Stimulated activated CD4-positive, alpha-beta T cell treated with anti-CD3 and anti-CD28 coated beads, TNF-alpha, amount 100 ng/mL, for 1 hour (primary cell): ENCODE results near the gene FCSK.

ENCODE experiments used
- DNase-seq, 3 donors: peaks; one replicate each; pipeline ENCODE4 v3.0.0-alpha.2; 2020; ENCODE audit warnings: low read depth in 3 of 3, low spot score in 1 of 3

The FCSK gene

DNA sequence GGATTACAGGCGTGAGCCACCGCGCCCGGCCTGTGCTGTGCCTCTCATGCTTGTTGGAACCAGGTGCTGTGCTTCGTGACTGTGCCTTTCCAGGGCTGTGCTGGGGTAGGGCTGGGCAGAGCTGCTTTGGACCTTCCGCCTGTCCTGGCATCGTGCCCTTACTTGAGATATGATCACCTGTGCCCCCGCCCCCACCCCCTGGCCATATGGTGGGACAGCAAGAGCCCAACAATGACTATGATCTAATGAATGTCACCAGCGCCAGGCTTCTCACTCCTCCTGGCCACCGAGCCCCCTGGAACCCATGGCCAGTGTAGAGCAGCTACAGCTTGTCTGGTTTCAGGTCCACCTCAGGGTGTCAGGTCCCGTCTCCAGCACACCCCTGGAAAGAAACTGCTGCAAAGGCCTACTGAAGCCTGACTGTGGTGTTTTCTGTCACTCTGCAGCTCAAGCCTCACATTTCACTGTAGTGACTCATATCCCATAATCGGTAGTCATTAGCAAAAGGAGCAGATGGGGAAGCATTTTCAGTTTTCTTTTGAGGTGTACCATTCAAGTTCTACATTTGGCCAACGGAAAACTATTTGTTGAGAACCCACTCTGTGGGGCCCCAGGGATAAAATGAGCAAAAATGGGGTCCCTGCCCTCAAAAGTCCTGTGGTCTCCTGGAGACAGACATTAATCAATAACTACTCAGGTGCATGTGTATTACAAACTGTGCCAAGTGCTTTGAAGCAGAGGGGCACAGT is 22.1 kb downstream of the FCSK start:
- DNase-seq: no peak

DNA sequence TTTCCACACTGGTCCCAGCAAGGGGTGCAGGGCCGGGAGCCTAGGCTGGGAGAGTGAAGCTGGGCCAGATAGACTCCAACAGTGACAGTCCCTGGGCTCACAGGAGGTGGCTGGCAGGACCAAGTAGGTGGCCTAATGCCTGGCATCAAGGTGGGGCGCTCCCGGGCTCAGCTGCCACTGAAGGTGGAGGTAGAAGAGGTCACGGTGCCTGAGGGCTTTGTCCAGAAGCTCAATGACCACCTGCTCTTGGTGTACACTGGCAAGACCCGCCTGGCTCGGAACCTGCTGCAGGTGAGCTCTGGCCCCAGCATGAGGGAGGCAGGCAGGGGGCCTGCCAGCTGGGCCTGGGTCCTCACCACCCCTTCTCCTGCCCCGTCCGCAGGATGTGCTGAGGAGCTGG is 23.8 kb downstream of the FCSK start:
- no peak for DNase-seq

DNA sequence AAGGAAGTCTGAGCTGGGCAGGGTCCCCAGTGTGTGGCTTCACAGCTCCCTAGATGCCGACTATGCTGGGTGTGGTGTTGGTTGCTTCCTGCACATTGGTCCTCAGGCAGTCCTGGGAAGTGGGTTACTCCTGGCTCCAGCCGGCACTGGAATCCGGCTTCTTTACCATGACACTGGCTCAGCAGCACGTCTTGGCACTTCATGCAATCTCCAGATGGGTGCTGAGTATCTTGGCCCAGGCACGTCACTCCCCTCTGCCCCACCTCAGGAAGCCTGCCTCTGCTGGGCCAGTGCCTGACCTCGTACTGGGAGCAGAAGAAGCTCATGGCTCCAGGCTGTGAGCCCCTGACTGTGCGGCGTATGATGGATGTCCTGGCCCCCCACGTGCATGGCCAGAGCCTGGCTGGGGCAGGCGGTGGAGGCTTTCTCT is 24.5 kb downstream of the FCSK start:
- DNase-seq: no peak

DNA sequence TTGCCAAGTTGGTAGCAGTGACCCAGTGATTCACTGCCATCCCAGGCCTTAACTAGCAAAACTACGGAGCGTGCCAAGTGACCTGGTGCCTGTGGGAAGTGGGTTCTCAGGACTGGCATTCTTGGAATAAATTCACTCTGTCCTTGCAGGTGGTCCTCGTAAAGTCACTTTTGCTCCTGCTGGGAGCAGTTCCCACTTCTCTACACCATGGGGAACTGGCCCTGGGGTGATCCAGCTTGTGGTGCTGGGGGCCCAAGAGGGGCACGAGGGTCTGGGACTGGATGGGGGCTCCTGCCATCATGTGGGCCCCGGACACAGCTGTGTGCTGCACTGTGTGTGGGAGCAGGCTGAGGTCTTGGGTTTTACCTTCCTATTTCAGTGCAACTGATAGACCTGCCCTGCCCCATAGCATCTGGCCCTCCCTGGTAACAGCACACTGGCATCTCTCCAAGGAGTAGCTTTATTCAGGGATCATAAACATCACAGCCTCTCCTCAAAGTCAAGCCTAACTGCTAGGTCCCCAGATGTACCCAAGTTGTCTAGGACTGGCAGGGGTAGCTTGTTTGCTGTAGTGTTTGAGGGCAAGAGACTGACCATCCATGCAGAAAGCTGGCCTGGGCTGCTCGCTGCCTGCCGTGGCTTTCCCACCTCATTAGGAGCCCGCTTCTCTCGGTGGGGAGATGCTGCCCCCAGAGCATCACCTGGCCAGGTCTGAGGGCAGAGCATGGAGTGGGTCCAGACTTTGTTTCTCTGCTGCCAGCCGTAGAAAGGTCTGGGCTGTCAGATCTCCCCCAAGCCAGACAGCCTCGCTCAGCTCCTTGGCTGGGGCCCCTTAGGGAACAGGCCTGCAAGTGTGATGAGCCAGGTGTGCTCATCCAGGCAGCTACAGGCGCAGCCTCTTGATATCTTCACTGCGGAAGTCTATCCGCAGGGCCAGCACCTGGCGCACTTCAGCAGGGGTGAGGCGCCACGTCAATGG is 26.0 kb downstream of the FCSK start:
- no peak for DNase-seq

DNA sequence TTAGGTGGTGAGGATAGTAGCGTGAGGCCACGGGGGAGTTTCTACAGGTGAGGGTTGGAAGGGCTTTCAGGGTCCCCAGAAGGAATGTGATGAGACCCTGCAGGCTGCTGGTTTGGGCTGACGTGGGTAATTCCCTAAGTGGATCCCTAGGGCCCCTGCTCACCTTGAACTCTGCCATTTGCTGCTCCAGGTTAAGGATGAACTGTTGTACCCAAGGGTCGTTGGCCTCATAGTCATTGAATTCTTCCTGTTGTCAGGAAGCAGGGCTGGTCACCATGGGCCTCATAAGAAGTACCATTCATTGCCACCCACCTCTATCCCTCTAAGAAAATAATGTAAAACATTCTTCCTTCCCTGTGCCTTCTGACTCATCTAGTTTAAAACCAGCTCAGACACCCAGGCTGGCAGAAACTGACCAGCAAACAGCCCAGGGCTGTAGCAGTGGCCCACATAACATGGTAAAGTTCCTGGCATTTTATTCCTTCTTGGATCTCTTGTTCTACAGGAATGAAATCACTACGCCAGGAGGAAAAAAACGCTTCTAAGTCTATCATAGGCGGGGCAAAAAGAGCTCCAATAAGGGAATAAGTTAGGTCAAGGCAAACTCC is 27.6 kb downstream of the FCSK start:
- no peak for DNase-seq

DNA sequence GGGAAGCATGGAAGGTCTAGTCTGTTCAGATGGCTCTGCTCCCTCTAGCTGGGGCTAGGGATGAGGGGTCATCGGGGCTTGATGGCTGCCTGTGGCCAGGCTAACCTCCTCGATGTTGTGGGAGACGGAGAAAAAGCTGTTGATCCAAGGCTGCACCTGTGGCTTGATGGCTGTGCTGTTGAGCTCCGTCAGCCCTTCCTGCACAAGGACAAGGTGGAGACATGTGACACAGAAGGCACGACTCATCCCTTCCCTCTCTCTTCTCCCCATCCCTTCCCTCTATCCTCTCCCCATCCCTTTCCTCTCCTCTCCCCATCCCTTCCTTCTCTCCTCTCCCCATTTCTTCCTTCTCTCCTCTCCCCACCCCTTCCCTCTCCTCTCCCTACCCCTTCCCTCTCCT is 28.2 kb downstream of the FCSK start:
- DNase-seq: no peak

DNA sequence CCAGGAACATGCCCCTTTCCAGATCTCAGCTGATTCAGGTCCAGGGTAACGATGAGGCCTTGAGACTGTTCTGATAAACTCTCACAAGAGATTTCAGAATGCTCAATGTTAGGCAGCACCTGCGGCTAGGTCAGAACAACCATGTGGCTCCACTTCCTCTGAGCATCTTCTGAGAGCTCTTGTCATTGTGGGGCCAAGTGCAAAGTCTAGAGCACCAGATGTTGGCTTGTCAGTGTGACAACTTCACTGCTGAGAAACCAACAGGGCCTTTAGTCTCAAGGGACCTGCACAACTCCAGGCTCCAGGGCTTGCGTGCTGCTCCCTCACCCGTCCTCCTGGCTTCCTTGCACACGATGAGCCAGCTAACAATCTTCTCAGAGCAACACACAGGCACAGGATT is 29.0 kb downstream of the FCSK start:
- DNase-seq: no peak

DNA sequence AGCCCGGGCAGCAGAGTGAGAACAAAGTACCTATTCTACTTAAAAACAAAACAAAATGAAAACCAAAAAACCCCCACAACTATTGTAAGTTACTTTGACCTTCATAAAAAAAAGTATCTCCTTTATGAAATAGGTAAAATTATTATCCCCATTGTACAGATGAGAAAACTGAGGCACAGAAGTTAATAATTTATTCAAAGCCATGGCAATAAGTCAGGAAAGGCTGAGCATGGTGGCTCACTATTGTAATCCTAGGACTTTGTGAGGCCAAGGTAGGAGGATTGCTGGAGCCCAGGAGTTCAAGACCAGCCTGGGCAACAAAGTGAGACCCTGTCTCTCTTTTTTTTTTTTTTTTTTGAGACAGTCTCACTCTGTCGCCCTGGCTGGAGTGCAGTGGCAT is 30.5 kb downstream of the FCSK start:
- DNase-seq: no peak

DNA sequence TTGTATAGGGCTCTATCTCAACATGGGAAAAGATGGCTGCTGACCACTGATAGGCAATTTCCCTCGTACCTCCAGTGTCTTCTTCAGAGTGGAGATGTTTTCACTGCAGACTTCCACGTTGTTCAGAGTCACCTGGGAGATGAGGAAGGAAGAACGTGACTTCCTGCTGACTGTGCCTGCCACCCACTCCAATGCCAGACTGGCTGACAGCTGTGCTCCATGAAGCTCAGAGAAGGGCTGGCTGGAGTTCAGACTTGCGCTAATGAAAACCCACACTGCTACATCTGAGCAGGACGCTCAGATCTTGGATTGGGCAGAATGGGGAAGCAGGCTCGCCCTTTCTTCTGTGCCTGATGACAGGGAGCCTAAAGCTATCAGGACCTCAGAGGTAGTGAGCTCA is 35.9 kb downstream of the FCSK start:
- DNase-seq: no peak

DNA sequence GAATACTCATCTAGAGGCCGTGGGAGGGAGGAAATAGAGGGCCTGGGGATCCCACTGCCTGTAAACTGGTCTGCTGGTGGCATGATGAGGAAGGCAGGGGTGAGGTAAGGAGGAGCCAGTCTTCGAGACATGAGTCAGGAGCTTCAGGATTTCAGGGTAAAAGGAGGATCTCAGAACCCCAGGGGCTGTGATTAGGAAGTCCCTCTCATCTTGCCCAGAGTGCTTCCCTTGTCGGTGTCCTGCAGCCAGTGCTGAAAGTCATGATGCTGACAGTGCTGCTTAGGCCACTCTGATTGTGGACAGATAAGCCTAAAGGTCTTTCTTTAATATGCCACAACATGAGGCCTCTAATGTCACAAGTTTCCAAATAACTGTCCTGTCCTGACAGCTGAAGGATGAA is 39.4 kb downstream of the FCSK start:
- DNase-seq: no peak

DNA sequence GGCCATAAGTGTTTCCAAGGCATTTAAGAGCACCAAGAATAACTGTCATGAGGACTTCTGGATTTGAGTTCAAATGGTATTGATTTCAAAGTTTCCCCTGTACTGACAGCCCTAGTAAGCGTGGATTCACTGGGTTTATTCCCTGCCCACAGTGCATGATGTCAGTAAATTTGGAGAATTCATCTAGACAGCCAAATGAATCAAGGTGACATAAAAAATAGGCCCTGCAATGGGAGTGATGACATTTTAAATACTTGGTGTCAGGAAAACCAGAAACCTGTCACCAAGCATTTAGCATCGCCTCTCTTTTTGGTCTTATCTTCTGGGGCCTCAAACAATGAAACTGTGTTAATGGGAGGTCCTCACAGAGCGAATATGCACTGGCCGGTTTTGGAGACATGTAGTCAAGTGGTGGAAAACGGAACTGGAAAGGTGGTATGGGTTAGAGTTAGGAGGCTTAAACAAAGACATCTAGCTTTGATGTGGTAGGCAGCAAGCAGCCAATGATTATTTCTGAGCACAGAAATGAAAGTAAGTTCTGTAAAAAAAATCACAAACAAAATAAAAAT is 39.9 kb downstream of the FCSK start:
- no peak for DNase-seq

DNA sequence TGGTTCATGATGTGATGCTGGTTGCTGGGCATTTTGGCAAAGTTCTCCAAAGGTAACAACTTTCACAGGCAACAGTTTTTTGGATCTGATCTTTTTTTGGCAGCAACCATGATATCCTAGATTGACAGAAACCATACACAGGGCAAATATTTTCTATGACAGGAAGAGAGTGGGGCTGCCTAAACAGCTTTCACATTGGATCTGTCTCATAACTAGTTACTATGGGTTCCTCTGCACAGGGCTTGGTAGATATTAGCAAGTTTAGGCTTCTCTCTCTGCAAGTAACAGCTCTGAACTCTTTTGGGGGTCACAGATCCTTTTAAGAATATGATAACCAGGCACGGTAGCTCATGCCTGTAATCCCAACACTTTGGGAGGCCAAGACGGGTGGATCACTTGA is 40.4 kb downstream of the FCSK start:
- DNase-seq: no peak

DNA sequence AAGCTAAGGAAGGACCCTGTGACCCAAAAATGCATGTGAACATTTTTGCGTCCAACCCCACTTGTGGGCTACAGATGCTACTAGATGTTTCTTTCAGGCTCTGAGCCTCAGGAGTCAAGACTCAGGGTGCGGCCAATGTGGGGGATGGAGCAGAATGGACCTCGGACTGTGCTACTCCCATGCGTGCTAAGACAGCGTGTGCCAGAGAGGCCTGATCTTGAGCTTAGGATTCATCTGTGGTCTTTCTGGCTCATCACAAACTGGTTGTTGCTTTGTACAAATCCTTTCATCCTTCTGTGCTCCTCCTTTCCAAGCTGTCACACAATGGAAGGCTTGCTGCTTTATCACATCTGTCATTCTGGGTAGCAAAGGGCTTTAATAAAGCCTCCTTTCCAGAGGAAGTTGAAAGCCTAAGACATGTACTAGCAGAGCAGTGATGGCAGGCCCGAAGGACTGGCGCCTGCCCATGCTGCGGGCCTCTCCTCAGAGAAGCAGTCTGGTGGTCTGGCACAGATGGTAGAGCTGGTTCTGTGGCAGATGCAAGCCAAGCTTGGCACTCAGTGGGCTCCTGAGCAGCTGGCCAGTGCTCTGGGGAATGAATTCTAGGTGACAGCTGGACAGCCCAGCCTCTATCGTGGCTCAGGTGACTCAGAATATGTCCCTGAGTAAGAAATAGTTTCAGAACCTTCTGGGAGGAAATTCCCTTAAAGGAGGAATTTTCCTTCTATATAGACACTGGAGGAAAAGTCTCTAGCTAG is 41.2 kb downstream of the FCSK start:
- DNase-seq: no peak

DNA sequence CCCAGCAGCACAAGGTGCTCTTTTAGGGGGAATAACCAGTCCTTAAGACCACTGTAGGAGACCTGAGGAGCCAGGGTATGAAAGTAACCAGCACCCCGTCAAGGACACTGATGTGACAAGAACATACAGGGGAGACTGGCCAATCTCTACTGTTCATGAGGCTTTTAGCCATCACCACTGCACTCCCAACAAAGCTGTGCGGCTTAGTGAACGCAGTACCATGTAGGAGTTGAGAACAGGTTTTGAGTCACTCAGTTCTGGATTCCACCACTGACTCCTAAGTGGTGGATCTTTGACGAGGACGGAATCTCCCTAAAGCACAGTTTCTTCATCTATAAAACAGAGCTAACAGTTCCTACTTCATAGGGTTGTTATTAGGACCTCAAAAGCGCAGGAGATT is 42.1 kb downstream of the FCSK start:
- DNase-seq: no peak

DNA sequence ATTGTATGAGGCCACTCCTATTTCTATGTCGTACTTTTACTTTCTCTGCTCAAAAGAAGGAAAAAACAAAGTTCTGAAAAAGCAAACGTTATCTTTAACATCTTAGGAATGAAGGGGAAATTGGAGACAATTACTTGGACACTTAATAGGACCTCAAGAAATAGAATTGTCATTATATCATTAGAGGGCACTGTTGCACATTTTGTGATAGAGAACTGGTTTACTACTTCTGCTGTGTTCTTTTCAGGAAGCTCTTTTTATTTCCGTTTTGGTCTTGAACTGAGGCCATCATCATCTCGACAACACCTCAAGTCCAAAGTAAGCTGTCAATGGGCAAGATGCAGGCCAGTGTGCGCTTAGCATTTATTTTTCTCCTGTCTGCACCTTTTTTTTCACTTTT is 54.4 kb downstream of the FCSK start:
- no peak for DNase-seq

DNA sequence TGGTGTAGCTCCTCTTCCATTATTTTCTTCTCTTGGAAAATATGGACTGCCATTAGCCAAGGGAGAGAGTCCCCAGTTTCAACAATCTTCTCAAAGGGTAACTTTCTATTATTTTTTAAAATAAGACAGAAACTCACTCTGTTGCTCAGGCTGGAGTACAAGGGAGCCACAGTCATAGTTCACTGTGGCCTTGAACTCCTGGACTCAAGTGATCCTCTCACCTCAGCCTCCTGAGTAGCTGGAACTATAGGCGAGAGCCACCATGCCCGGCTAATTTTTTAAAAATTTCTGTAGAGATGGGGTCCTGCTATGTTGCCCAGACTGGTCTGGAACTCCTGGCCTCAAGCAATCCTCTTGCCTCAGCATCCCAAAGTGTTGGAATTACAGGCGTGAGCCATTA is 55.8 kb downstream of the FCSK start:
- no peak for DNase-seq

DNA sequence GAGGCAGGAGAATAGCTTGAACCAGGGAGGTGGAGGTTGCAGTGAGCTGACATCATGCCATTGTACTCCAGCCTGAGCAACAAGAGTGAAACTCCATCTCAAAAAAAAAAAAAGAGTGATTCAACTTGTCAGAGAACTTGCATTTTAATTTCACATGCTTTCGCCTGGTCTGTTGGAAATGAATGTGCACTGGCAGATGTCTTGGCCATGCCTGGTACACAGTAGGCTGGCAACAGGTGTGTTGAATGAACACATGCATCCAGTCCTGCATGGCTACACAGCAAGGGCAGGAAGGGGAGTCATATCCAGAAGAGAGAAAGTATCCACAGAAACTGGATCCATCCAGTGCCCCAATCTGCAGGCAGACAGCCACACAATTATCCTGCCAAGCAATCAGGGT is 57.4 kb downstream of the FCSK start:
- no peak for DNase-seq

DNA sequence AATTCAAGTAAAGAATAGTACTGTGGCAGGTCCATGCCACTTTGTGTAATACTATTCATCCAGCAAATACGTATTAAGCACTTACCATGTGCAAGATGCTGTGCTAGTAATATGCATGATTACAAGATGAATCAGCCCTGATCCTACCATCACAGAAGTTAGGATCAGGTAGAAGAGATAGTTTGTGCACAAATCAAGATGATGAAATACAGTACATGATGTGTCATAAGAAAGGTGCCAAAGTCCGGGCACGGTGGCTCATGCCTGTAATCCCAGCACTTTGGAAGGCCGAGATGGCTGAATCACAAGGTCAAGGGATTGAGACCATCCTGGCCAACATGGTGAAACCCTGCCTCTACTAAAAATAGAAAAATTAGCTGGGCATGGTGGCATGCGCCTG is 58.1 kb downstream of the FCSK start:
- DNase-seq: no peak

DNA sequence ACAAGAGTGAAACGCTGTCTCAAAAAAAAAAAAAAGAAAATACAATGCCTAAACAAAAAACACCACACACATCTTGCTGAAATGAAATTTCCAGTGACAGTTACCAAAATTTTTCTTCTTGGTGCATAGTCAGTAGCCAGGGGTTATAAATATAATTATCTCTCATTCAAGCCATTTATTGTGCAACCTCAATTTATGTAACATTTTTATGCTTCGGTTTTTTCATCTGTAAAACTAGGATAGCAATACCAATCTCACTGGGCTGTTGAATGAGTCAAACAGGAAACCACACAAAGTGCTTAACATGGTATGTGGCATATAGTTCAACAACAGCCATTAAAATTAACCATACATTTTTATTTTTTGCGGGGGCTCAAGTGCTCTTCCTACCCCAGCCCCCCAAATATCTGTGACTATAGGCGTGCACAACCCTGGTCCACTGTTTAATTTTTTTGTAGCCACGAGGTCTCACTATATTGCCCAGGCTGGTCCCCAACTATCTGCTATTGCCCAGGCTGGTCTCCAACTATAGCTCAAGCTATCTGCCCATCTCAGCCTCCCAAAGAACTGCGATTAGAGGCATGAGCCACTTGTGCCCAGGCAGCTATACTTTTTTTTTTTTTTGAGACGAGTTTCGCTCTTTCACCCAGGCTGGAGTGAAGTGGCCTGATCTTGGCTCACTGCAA is 66.4 kb downstream of the FCSK start:
- no peak for DNase-seq
